ENCODE measurements around the gene STN1. TPM values are rescaled to one million over a fixed set of nuclear protein-coding genes. Genes with fewer than 3 reads are reported as not detected.

STN1 gene
- total RNA-seq, 1 donor from 2014 or later: 17.3 TPM

GRCh38 chr10:103876155-103876554, 41.8 kb downstream of the STN1 start:
- H2AFZ ChIP-seq (ENCODE audit: low read depth, low read length): no peak overlapping the region
- H3K4me1 ChIP-seq (ENCODE audit: insufficient read depth, low read length): no peaks in the 10 kb centered on the region
- no peak overlapping the region for H3K27ac ChIP-seq (ENCODE audit: low read depth, low read length)
- H3K36me3 Mint-ChIP-seq (ENCODE audit: low read depth, unreplicated experiment): peaks cover 23% of the 10 kb centered on the region
- H3K4me1 Mint-ChIP-seq (ENCODE audit: low read depth, unreplicated experiment): peaks cover 1% of the 10 kb centered on the region
- no peaks in the 10 kb centered on the region for H3K27me3 ChIP-seq (ENCODE audit: insufficient read depth, low read length)
- H3K4me3 ChIP-seq (ENCODE audit: insufficient read depth, low read depth, low read length): no peak overlapping the region
- DNase-seq (ENCODE audit: low read depth): no peak
- H3K9ac ChIP-seq (ENCODE audit: low read length): no peak overlapping the region
- TF ChIP-seq EZH2 (IDR thresholded peaks at IDR 0.05; ENCODE audit: insufficient read depth, low read length) (no peak), CTCF (IDR thresholded peaks at IDR 0.05; ENCODE audit: insufficient read depth, low read depth, low read length) (no peak)
- peaks cover 5% of the 10 kb centered on the region for H3K36me3 ChIP-seq (ENCODE audit: insufficient read depth, low read length)
- no peak overlapping the region for H3K27ac Mint-ChIP-seq (ENCODE audit: unreplicated experiment)
- no peak for FAIRE-seq
- no peak overlapping the region for H3K4me3 Mint-ChIP-seq (ENCODE audit: unreplicated experiment)
- H3K9me3 Mint-ChIP-seq (ENCODE audit: unreplicated experiment): peaks cover 3% of the 10 kb centered on the region
- no peak overlapping the region for H3K4me2 ChIP-seq (ENCODE audit: low read length)
- peaks cover under 1% of the 10 kb centered on the region for H3K27me3 Mint-ChIP-seq (ENCODE audit: low read depth, unreplicated experiment)
- no peaks in the 10 kb centered on the region for H3K9me3 ChIP-seq (ENCODE audit: insufficient read depth, low read depth, low read length)
- no peaks in the 10 kb centered on the region for H4K20me1 ChIP-seq (ENCODE audit: insufficient read depth, low read length)
- no peaks in the 10 kb centered on the region for H3K79me2 ChIP-seq (ENCODE audit: insufficient read depth, low read length)

DNA sequence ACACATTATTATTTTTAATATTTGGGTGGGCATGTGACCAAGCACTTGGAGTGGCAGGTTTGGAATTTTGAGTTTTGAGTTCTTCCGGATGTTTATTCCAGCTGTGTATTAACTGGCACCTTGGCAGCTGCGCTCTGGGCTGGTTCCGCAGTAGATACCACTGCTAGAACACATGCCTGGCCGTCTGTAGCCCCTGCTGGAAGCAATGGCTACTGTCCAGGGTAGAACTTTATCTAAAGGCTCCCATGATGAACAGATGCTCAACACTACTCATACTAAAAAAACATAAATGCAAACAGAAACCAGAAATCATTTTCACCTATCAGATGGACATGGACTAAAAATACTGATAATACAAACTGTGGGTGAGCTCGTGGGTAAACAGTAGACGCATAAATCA, 43.3 kb downstream of the STN1 start:
- H3K4me1 ChIP-seq (ENCODE audit: insufficient read depth, low read length): peaks cover 4% of the 10 kb centered on the region
- no peak overlapping the region for H3K27ac ChIP-seq (ENCODE audit: low read depth, low read length)
- Mint-ChIP-seq H3K27ac (ENCODE audit: unreplicated experiment) (no peak overlapping the region), H3K4me3 (ENCODE audit: unreplicated experiment) (no peak overlapping the region), H3K36me3 (ENCODE audit: low read depth, unreplicated experiment) (peaks cover 15% of the 10 kb centered on the region), H3K9me3 (ENCODE audit: unreplicated experiment) (peaks cover 3% of the 10 kb centered on the region), H3K4me1 (ENCODE audit: low read depth, unreplicated experiment) (peaks cover 1% of the 10 kb centered on the region), H3K27me3 (ENCODE audit: low read depth, unreplicated experiment) (peaks cover 8% of the 10 kb centered on the region)
- H3K4me2 ChIP-seq (ENCODE audit: low read length): no peak overlapping the region
- H4K20me1 ChIP-seq (ENCODE audit: insufficient read depth, low read length): no peaks in the 10 kb centered on the region
- FAIRE-seq: no peak
- H3K9me3 ChIP-seq (ENCODE audit: insufficient read depth, low read depth, low read length): no peaks in the 10 kb centered on the region
- no peak overlapping the region for H3K9ac ChIP-seq (ENCODE audit: low read length)
- peaks cover 5% of the 10 kb centered on the region for H3K36me3 ChIP-seq (ENCODE audit: insufficient read depth, low read length)
- no peaks in the 10 kb centered on the region for H3K27me3 ChIP-seq (ENCODE audit: insufficient read depth, low read length)
- H2AFZ ChIP-seq (ENCODE audit: low read depth, low read length): no peak overlapping the region
- DNase-seq (ENCODE audit: low read depth): no peak
- no peak for TF ChIP-seq EZH2 (IDR thresholded peaks at IDR 0.05; ENCODE audit: insufficient read depth, low read length)
- no peak for TF ChIP-seq CTCF (IDR thresholded peaks at IDR 0.05; ENCODE audit: insufficient read depth, low read depth, low read length)
- no peak overlapping the region for H3K4me3 ChIP-seq (ENCODE audit: insufficient read depth, low read depth, low read length)
- no peaks in the 10 kb centered on the region for H3K79me2 ChIP-seq (ENCODE audit: insufficient read depth, low read length)

GRCh38 chr10:103872137-103872931, 45.6 kb downstream of the STN1 start:
- Histone ChIP-seq H3K27me3 (ENCODE audit: insufficient read depth, low read length) (no peaks in the 10 kb centered on the region), H3K79me2 (ENCODE audit: insufficient read depth, low read length) (no peaks in the 10 kb centered on the region), H3K4me1 (ENCODE audit: insufficient read depth, low read length) (peaks cover 4% of the 10 kb centered on the region), H3K9me3 (ENCODE audit: insufficient read depth, low read depth, low read length) (no peaks in the 10 kb centered on the region), H4K20me1 (ENCODE audit: insufficient read depth, low read length) (no peaks in the 10 kb centered on the region), H3K27ac (ENCODE audit: low read depth, low read length) (no peak overlapping the region), H3K9ac (ENCODE audit: low read length) (no peak overlapping the region), H2AFZ (ENCODE audit: low read depth, low read length) (no peak overlapping the region), H3K36me3 (ENCODE audit: insufficient read depth, low read length) (no peaks in the 10 kb centered on the region), H3K4me2 (ENCODE audit: low read length) (no peak overlapping the region), H3K4me3 (ENCODE audit: insufficient read depth, low read depth, low read length) (no peak overlapping the region)
- Mint-ChIP-seq H3K27me3 (ENCODE audit: low read depth, unreplicated experiment) (peaks cover 10% of the 10 kb centered on the region), H3K27ac (ENCODE audit: unreplicated experiment) (no peak overlapping the region), H3K4me3 (ENCODE audit: unreplicated experiment) (no peak overlapping the region), H3K4me1 (ENCODE audit: low read depth, unreplicated experiment) (peaks cover 1% of the 10 kb centered on the region), H3K9me3 (ENCODE audit: unreplicated experiment) (no peaks in the 10 kb centered on the region), H3K36me3 (ENCODE audit: low read depth, unreplicated experiment) (peaks cover 3% of the 10 kb centered on the region)
- FAIRE-seq: no peak
- TF ChIP-seq CTCF (IDR thresholded peaks at IDR 0.05; ENCODE audit: insufficient read depth, low read depth, low read length) (no peak), EZH2 (IDR thresholded peaks at IDR 0.05; ENCODE audit: insufficient read depth, low read length) (no peak)
- DNase-seq (ENCODE audit: low read depth): peak; percentile 36

Data from astrocyte (in vitro differentiated cells and primary cell).